ENCODE results near the gene SHROOM3. TPM values are rescaled to one million over a fixed set of nuclear protein-coding genes. Genes with fewer than 3 reads are reported as not detected.

SHROOM3 gene
- total and polyA plus RNA-seq, 8 donors: 6.1 to 212 (median 77.6) TPM

- TF ChIP-seq POLR2A (IDR thresholded peaks at IDR 0.05): no peak
- no peak for TF ChIP-seq POLR2AphosphoS5 (IDR thresholded peaks at IDR 0.05)
- no peak for TF ChIP-seq CTCF (IDR thresholded peaks at IDR 0.05)
- no peak for TF ChIP-seq EP300 (IDR thresholded peaks at IDR 0.05)
These were observed 114.7 kb downstream of the SHROOM3 start for GRCh38 chr4:76549765-76550164.

GRCh38 chr4:76550966-76551780 lies 116.1 kb downstream of the SHROOM3 start:
- Histone ChIP-seq H3K9me3 (no peaks in the 10 kb centered on the region), H3K27me3 (no peaks in the 10 kb centered on the region), H3K4me3 (no peak overlapping the region), H3K36me3 (no peaks in the 10 kb centered on the region), H3K27ac (no peak overlapping the region), H3K4me1 (peaks cover 0 to 30% (median 23%) of the 10 kb centered on the region in 4 donors)
- intact Hi-C loops (cut with DNase I; ENCODE audit: low total_unique reads): no loop called here
- no peak for DNase-seq
- no peak for TF ChIP-seq POLR2A (IDR thresholded peaks at IDR 0.05)
- no peak for TF ChIP-seq CTCF (IDR thresholded peaks at IDR 0.05)
- TF ChIP-seq EP300 (IDR thresholded peaks at IDR 0.05): no peak
- TF ChIP-seq POLR2AphosphoS5 (IDR thresholded peaks at IDR 0.05): no peak
- 47 to 60% (median 52%) methylated on average over 8 of the region's 8 CpGs for WGBS, 5 donors

More at GRCh38 chr4:76549765-76550164, 114.7 kb downstream of the SHROOM3 start:
- no peak overlapping the region for H3K4me3 ChIP-seq
- H3K9me3 ChIP-seq: no peaks in the 10 kb centered on the region
- no peaks in the 10 kb centered on the region for H3K36me3 ChIP-seq
- intact Hi-C loops (cut with DNase I; ENCODE audit: low total_unique reads): no loop called here
- H3K4me1 ChIP-seq: peaks cover 0 to 30% (median 23%) of the 10 kb centered on the region in 4 donors
- H3K27ac ChIP-seq: no peak overlapping the region
- no peaks in the 10 kb centered on the region for H3K27me3 ChIP-seq
- no peak for DNase-seq
- 51 to 65% (median 60%) methylated on average over 1 of the region's 1 CpG for WGBS, 5 donors

GRCh38 chr4:76554630-76555029 lies 119.6 kb downstream of the SHROOM3 start:
- Histone ChIP-seq H3K9me3 (no peaks in the 10 kb centered on the region), H3K4me3 (no peak overlapping the region), H3K36me3 (no peaks in the 10 kb centered on the region), H3K4me1 (peaks cover 0 to 5% (median 0%) of the 10 kb centered on the region in 4 donors), H3K27ac (no peak overlapping the region), H3K27me3 (no peaks in the 10 kb centered on the region)
- WGBS, 5 donors: 95 to 97% (median 95%) methylated on average over 9 to 10 of the region's 10 CpGs
- no peak for TF ChIP-seq POLR2AphosphoS5 (IDR thresholded peaks at IDR 0.05)
- no peak for TF ChIP-seq EP300 (IDR thresholded peaks at IDR 0.05)
- TF ChIP-seq CTCF (IDR thresholded peaks at IDR 0.05): no peak
- TF ChIP-seq POLR2A (IDR thresholded peaks at IDR 0.05): no peak
- no peak for DNase-seq
- intact Hi-C loops (cut with DNase I; ENCODE audit: low total_unique reads): no loop called here

GRCh38 chr4:76556452-76556851 lies 121.4 kb downstream of the SHROOM3 start:
- TF ChIP-seq POLR2AphosphoS5 (IDR thresholded peaks at IDR 0.05): no peak
- TF ChIP-seq EP300 (IDR thresholded peaks at IDR 0.05): no peak
- no peak for TF ChIP-seq CTCF (IDR thresholded peaks at IDR 0.05)
- TF ChIP-seq POLR2A (IDR thresholded peaks at IDR 0.05): no peak
- H3K4me3 ChIP-seq: no peak overlapping the region
- intact Hi-C loops (cut with DNase I; ENCODE audit: low total_unique reads): no loop called here
- no peak overlapping the region for H3K27ac ChIP-seq
- no peak for DNase-seq
- WGBS, 5 donors: 92 to 100% (median 97%) methylated on average over 1 of the region's 1 CpG
- H3K27me3 ChIP-seq: no peaks in the 10 kb centered on the region
- peaks cover 0 to 5% (median 0%) of the 10 kb centered on the region in 4 donors for H3K4me1 ChIP-seq
- no peaks in the 10 kb centered on the region for H3K36me3 ChIP-seq
- no peaks in the 10 kb centered on the region for H3K9me3 ChIP-seq

Data from stomach (tissue), 9 donors.